GM12874 (cell line): ENCODE data around the gene SCN8A.

ENCODE experiments used
- CTCF ChIP-seq: IDR thresholded peaks from 2 replicates; pipeline ENCODE4 v1.5.1; 2011; ENCODE audit warnings: low read depth, mild to moderate bottlenecking, control low read depth, low read length, moderate library complexity; ENCODE audit not compliant: insufficient read depth

Gene SCN8A

DNA sequence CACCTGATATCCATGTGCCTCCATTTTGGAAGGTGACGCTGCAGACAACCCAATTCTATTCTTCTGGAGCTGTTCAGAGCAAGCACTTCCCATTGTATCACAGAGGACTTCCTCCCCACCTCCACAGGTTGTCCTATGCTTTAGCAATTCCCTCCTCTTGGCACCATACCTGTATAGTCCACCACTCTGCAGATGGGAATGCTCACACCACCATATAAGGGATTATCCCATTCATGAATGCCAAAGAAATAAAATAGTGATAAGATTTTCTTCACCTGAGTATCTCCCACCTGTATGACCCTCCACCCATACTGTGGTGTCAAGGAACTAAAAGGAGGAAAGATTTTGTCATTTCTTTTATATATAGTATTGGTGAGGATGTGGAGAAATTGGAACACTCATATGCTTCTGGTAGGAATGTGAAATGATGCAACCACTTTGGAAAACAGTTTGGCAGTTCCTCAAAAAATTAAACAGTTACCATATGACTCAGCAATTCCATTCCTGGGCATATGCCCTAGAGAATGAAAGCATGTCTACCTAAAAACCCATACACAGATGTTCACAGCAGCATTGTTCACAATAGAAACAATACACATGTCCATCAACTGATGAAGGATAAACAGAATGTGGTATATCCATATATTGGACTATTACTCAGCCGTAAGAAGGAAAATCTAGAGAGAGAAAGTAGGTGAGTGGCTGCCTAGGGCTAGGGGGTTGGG lies 182.3 kb downstream of the SCN8A start:
- TF ChIP-seq CTCF, result no peak

- TF ChIP-seq CTCF, result no peak
Observed at GRCh38 chr12:51774933-51775332, 183.9 kb downstream of the SCN8A start.

DNA sequence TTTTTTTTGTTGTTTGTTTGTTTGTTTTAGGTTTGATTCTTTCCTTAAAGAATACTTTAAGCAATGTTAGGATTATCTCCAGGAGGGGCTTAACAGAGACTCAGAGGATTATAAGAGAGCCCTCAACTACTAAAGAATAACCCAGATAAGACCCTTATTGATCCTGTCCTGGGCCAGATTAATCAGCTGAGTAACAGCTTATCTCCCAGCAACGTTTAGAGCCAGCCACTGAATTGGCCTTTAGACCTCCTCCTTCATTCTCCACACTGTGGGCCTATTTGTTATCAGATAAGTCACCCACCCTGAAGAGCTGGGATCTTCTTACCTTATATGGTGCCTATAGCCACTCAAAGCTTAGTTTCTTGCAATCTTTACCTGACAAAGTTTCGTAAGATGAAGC lies 186.4 kb downstream of the SCN8A start:
- TF ChIP-seq CTCF, result no peak

DNA sequence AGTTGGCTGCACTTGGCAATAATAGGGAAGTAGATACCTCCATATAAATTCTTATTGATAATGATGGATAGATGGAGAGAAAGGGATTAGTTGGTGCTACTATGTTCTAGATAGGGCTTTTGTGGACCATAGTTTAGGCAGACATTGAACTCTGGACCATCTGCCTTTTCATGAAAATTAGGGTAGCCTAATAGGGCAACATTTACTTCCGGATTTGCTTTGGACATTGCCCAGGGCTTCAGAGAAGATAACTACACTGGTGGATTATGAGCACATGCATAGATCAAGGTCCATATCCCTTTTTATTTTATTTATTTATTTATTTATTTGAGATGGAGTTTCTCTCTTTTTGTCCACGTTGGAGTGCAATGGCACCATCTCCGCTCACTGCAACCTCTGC lies 186.9 kb downstream of the SCN8A start:
- TF ChIP-seq CTCF, result no peak

DNA sequence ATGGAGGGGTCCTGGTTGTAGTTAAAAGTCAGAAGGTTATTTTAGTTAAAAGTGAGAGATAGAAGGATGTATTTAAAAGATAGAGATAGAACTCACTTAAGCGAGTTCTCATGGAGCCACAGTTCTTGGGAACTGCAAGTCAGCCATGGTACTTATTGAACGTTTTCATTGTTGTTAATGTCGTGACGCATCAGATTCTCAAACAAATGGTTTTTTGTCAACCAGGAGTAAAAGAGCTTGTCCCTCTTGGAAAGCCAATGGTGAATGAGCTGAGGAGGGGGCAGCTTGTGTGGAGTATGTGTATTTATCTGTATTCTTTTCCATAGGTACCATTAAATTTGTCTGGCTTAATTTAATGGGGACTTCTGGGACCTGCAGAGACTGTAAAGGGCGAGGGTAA lies 188.8 kb downstream of the SCN8A start:
- no peak for TF ChIP-seq CTCF

DNA sequence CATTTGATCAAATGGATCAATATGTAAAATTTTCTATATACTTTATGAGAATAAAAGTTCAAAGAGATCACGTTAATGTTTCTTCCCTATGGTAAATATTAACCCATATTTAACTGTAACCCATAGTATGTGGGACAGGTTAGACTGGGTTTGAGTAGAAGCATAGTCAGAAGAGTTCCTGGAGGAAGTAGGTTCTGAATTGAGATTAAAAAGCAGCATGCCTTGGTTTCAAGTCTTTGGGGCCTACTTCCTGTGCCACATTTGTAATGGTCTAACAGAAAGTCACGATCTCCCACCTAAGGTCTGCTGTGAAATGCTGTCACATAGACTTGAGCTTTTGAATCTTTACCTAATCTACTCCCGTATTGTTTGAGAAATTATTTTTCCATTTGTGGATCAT lies 193.7 kb downstream of the SCN8A start:
- no peak for TF ChIP-seq CTCF

- no peak for TF ChIP-seq CTCF
Observed at GRCh38 chr12:51785906-51786305, 194.9 kb downstream of the SCN8A start.
